ENCODE data around the gene INPP4B.

- TF ChIP-seq POLR2A (IDR thresholded peaks at IDR 0.05; ENCODE audit: low read depth, low read length) (no peak), POLR2AphosphoS5 (IDR thresholded peaks at IDR 0.05; ENCODE audit: low read depth, low read length) (no peak), TAF1 (IDR thresholded peaks at IDR 0.05; ENCODE audit: low read depth, low read length) (no peak), POU2F2 (IDR thresholded peaks at IDR 0.05; ENCODE audit: low read depth, low read length) (no peak)
These were observed 607.5 kb downstream of the INPP4B start for GRCh38 chr4:142238589-142238988.

Data from GM12891 (cell line).